ENCODE results near the gene TTL.
"Not testable (repeated sequence)": the region's sequence is repeated elsewhere in the genome, so short reads cannot be mapped to it uniquely, and the experiment has no call there.

DNA sequence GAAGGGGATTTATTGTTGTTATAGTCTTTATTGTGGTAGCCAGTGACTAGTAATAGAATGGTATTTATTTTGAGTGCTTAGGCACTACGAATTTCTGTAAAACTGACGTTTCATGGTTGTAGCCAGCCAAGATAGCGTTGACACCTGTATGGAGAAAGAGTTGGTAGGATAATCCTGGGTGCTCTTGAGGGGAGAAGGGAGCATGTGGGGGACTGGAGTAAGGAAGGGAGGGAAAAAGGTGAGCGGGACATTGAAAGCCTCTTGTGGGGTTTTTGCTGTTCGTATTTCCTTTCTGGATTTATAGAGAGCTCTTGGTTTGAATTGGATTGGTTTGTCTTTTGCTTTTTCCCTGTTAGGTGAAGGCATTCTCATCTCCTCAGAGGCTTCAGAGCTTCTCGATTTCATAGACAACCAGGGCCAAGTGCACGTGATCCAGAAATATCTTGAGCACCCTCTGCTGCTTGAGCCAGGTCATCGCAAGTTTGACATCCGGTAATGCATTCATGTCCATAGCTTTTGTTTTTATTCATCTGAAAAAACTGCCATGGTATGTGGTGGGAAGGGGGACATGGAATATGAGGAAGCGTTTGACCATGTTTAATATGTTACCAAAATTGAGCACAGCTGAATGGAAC lies 19.0 kb downstream of the TTL start:
- TF ChIP-seq POLR2A (IDR thresholded peaks at IDR 0.05): not testable (repeated sequence)
- TF ChIP-seq, protein P1, sequence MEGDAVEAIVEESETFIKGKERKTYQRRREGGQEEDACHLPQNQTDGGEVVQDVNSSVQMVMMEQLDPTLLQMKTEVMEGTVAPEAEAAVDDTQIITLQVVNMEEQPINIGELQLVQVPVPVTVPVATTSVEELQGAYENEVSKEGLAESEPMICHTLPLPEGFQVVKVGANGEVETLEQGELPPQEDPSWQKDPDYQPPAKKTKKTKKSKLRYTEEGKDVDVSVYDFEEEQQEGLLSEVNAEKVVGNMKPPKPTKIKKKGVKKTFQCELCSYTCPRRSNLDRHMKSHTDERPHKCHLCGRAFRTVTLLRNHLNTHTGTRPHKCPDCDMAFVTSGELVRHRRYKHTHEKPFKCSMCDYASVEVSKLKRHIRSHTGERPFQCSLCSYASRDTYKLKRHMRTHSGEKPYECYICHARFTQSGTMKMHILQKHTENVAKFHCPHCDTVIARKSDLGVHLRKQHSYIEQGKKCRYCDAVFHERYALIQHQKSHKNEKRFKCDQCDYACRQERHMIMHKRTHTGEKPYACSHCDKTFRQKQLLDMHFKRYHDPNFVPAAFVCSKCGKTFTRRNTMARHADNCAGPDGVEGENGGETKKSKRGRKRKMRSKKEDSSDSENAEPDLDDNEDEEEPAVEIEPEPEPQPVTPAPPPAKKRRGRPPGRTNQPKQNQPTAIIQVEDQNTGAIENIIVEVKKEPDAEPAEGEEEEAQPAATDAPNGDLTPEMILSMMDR (IDR thresholded peaks at IDR 0.05): peak in 5 of 6 experiments; percentile 15 to 47 (median 39)

Measured in adrenal gland (tissue), 5 donors.